HepG2 (cell line): ENCODE data around the gene NEK11. TPM values are rescaled to one million over a fixed set of nuclear protein-coding genes. Genes with fewer than 3 reads are reported as not detected.

Experiments used
- ATAC-seq: fragments of 200-7000 bp; cut with Tn5 transposase; 3 replicates; pipeline ENCODE4 v1.9.1; 2020; ENCODE audit warnings: mild to moderate bottlenecking, moderate library complexity
- BruUV-seq: library from RNA; stranded (reverse); fragments of 400-500 nt; replicated peaks from 2 replicates; lab custom pipeline; 2021; lab: Mats Ljungman, UMichigan
- CTCF ChIA-PET: fragments of 300-600 bp; formaldehyde crosslinking; extraction: SDS; loops from one replicate; lab custom pipeline; 2021; ENCODE audit warnings: low total read pairs, inconsistent platforms, low intra/inter-chr PET ratio; lab: Yijun Ruan, JAX
- POLR2A ChIA-PET: fragments of 350-600 bp; sonication (Branson Sonifier 250); formaldehyde crosslinking; loops from one replicate; lab custom pipeline; 2020; ENCODE audit warnings: antibody characterized with exemption, inconsistent platforms; lab: Yijun Ruan, JAX
- DNase-seq: peaks from one replicate; pipeline ENCODE4 v3.0.0-alpha.2; 2015; ENCODE audit warnings: low spot score
- FAIRE-seq: peaks from 3 replicates; lab custom pipeline; 2011; peaks lifted over from hg19 to GRCh38; lab: Jason Lieb, UNC
- H2AFZ ChIP-seq: one replicate; pipeline ENCODE4 v1.6.1; 2011; ENCODE audit warnings: low read length, inconsistent platforms
- H3K27ac ChIP-seq: fragments of 300-600 bp; 3 replicates; pipeline ENCODE4 v1.8.0; 2011; ENCODE audit warnings: mixed run types, mild to moderate bottlenecking, mixed read lengths, low read length, inconsistent platforms; ENCODE audit not compliant: insufficient read depth; ENCODE audit errors: extremely low read length
- H3K27me3 ChIP-seq, 2 experiments: fragments of 200-600 bp in 1 of 2; 2 replicates in 1 of 2; 3 replicates in 1 of 2; pipeline versions ENCODE4 v1.6.0 to v1.8.0; 2011; ENCODE audit warnings: low read length in 2 of 2, mild to moderate bottlenecking in 2 of 2, moderate library complexity in 2 of 2, inconsistent platforms in 1 of 2; ENCODE audit not compliant: insufficient read depth in 2 of 2, control insufficient read depth in 1 of 2
- H3K36me3 ChIP-seq, 2 experiments: fragments of 200-600 bp in 1 of 2; replicated peaks in 1 of 2; 2 replicates in 1 of 2; 3 replicates in 1 of 2; pipeline versions ENCODE4 v1.5.1 to v1.8.0; 2011; ENCODE audit warnings: low read length in 2 of 2, inconsistent platforms in 1 of 2; ENCODE audit not compliant: insufficient read depth in 2 of 2, control insufficient read depth in 1 of 2
- H3K4me1 ChIP-seq: 2 replicates; pipeline ENCODE4 v1.5.1; 2012; ENCODE audit warnings: low read length, inconsistent platforms; ENCODE audit not compliant: insufficient read depth
- H3K4me2 ChIP-seq: 2 replicates; pipeline ENCODE4 v1.6.0; 2011; ENCODE audit warnings: low read depth, low read length, inconsistent platforms
- H3K4me3 ChIP-seq, 3 experiments: fragments of 200-600 bp in 1 of 3; sonication (generic), shearing (Covaris generic) in 1 of 3; replicated peaks in 1 of 3; 2 replicates each; pipeline ENCODE4 v1.5.1; 2011 to 2016; ENCODE audit warnings: low read length in 3 of 3, inconsistent platforms in 2 of 3, low read depth in 2 of 3, mild to moderate bottlenecking in 2 of 3, control low read depth in 1 of 3, mixed read lengths in 1 of 3; ENCODE audit not compliant: insufficient read depth in 1 of 3
- H3K79me2 ChIP-seq: one replicate; pipeline ENCODE4 v1.6.1; 2011; ENCODE audit warnings: low read length, inconsistent platforms; ENCODE audit not compliant: insufficient read depth
- H3K9ac ChIP-seq: 2 replicates; pipeline ENCODE4 v1.6.0; 2011; ENCODE audit warnings: mild to moderate bottlenecking, low read depth, low read length, inconsistent platforms; ENCODE audit not compliant: insufficient read depth
- H3K9me3 ChIP-seq: 2 replicates; pipeline ENCODE4 v1.5.1; 2012; ENCODE audit warnings: mild to moderate bottlenecking, low read length
- H4K20me1 ChIP-seq: 2 replicates; pipeline ENCODE4 v1.6.0; 2011; ENCODE audit warnings: inconsistent platforms, mild to moderate bottlenecking, low read length, moderate library complexity; ENCODE audit not compliant: insufficient read depth
- ATAD3A ChIP-seq: sonication (generic); formaldehyde crosslinking; IDR thresholded peaks from 2 replicates; pipeline ENCODE4 v1.4.0; 2020; ENCODE audit warnings: missing genetic modification reagents
- CCDC6 ChIP-seq: sonication (generic); formaldehyde crosslinking; IDR thresholded peaks from 2 replicates; pipeline ENCODE4 v1.8.1; 2022; ENCODE audit warnings: mild to moderate bottlenecking, missing genetic modification reagents, moderate library complexity
- CERS6 ChIP-seq: sonication (generic); formaldehyde crosslinking; IDR thresholded peaks from 2 replicates; pipeline ENCODE4 v1.5.0; 2020; ENCODE audit warnings: missing genetic modification reagents
- EED ChIP-seq: sonication (generic); formaldehyde crosslinking; IDR thresholded peaks from 2 replicates; pipeline ENCODE4 v1.5.0; 2020; ENCODE audit warnings: mild to moderate bottlenecking, missing genetic modification reagents
- FOXK2 ChIP-seq: fragments of 450-650 bp; IDR thresholded peaks from 2 replicates; pipeline ENCODE4 v1.6.1; 2016
- HMG20A ChIP-seq: IDR thresholded peaks from 2 replicates; pipeline ENCODE4 v1.6.1; 2016; ENCODE audit warnings: borderline replicate concordance
- MNT ChIP-seq: fragments of 450-650 bp; IDR thresholded peaks from 2 replicates; pipeline ENCODE4 v1.6.1; 2016
- REPIN1 ChIP-seq: sonication (generic); formaldehyde crosslinking; IDR thresholded peaks from 2 replicates; pipeline ENCODE4 v1.8.0; 2022; ENCODE audit warnings: missing genetic modification reagents, low read depth, mild to moderate bottlenecking, borderline replicate concordance
- ZFP1 ChIP-seq: IDR thresholded peaks from 2 replicates; pipeline ENCODE4 v1.6.1; 2016
- ZNF180 ChIP-seq: sonication (generic); formaldehyde crosslinking; IDR thresholded peaks from 2 replicates; pipeline ENCODE4 v1.4.0; 2020; ENCODE audit warnings: low read depth, missing genetic modification reagents, borderline replicate concordance
- ZNF263 ChIP-seq: sonication (generic); formaldehyde crosslinking; IDR thresholded peaks from 2 replicates; pipeline ENCODE4 v1.4.0; 2020; ENCODE audit warnings: missing genetic modification reagents
- ZNF382 ChIP-seq: sonication (generic); formaldehyde crosslinking; IDR thresholded peaks from 2 replicates; pipeline ENCODE4 v1.5.0; 2020; ENCODE audit warnings: missing genetic modification reagents, mild to moderate bottlenecking, borderline replicate concordance
- ZNF737 ChIP-seq: sonication (generic); formaldehyde crosslinking; IDR thresholded peaks from 2 replicates; pipeline ENCODE4 v1.5.0; 2020; ENCODE audit warnings: missing genetic modification reagents, mild to moderate bottlenecking, borderline replicate concordance
- ZSCAN21 ChIP-seq: sonication (generic); formaldehyde crosslinking; IDR thresholded peaks from 2 replicates; pipeline ENCODE4 v1.8.0; 2022; ENCODE audit warnings: mild to moderate bottlenecking, missing genetic modification reagents, moderate library complexity, borderline replicate concordance
- WGBS: methylation state at CpG from one replicate; pipeline ENCODE4 v1.1.6; 2017; ENCODE audit warnings: low lambda C conversion rate; 5-methylcytosine and 5-hydroxymethylcytosine counted together
- in situ Hi-C: cut with HindIII; loops from 2 replicates; pipeline ENCODE4 v1.10.0; 2017; ENCODE audit warnings: low pct_unique_long_range_greater_than_20kb; ENCODE audit not compliant: extremely low pct_ligation_motif_present
- intact Hi-C: fragments of 100-400 bp; cut with micrococcal nuclease; formaldehyde crosslinking; loops from one replicate; pipeline ENCODE4 v1.10.0; 2022; ENCODE audit not compliant: unreplicated experiment
- polyA plus RNA-seq, 8 experiments: library from polyadenylated mRNA; depleted of rRNA in 3 of 8; stranded (reverse) in 7 of 8; unstranded in 1 of 8; fragments of >200 nt; fragmentation: Illumina TruSeq in 4 of 8; extraction: Trizol in 4 of 8; gene quantifications; 2 replicates each; pipeline versions ENCODE4 v1.2.1 to v1.2.3, GENCODE V29; 2011 to 2016; ENCODE audit warnings: low read depth in 4 of 8, missing spikeins in 1 of 8, mixed read lengths in 1 of 8; ENCODE audit not compliant: insufficient read depth in 1 of 8
- total RNA-seq, 5 experiments: library from RNA; depleted of rRNA; stranded (reverse); fragments of >200 nt; fragmentation: Illumina TruSeq; extraction: Trizol; gene quantifications; 2 replicates each; pipeline ENCODE4 v1.2.3, GENCODE V29; 2016; ENCODE audit warnings: low read depth in 1 of 5
- TF ChIP-seq, protein P1 (sequence below): sonication (generic); formaldehyde crosslinking; IDR thresholded peaks from 2 replicates; pipeline ENCODE4 v1.8.1; 2022; ENCODE audit warnings: mild to moderate bottlenecking, missing genetic modification reagents
- TF ChIP-seq, protein P2 (sequence below): sonication (generic); formaldehyde crosslinking; IDR thresholded peaks from 2 replicates; pipeline ENCODE4 v1.4.0; 2020; ENCODE audit warnings: mild to moderate bottlenecking, missing genetic modification reagents
- TF ChIP-seq, protein P3 (sequence below): sonication (generic); formaldehyde crosslinking; IDR thresholded peaks from 2 replicates; pipeline ENCODE4 v1.9.0; 2022; ENCODE audit warnings: missing genetic modification reagents, mild to moderate bottlenecking, borderline replicate concordance

The NEK11 gene
- total and polyA plus RNA-seq, 2 of the 13 experiments (the other 11 are each of a cell fraction or from before 2014, with no cell fraction given), result 0.95 to 2.2 TPM

DNA sequence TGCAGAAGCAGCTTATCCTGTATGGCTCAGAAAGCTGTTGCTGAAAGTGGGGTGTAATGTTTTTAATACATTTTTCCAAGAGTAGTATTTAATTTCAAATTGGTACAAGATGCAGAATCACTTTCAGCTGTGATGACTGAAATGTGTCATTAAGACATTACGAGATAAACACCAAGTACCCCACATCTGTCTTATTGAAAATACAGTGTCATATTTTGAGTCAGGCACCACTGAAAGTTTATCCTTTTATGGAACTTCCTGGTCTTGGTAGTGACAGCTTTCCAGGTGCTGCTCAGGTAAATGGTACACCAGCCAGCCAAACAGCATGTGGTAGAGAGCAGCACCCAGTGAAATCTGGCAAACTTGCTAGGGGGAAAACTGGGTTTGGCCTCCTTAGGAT, 17.0 kb upstream of the NEK11 start:
- FAIRE-seq (no peak), ATAC-seq (no peak), DNase-seq (no peak)
- no TSS peak for BruUV-seq
- in situ Hi-C loops, result no loop called here
- Histone ChIP-seq H4K20me1 (no peaks in the 10 kb centered on the region), H3K36me3 (peaks cover 0 to 3% of the 10 kb centered on the region in 2 experiments; a peak in 1 of 5 replicates), H3K4me3 (no peak overlapping the region), H2AFZ (no peak overlapping the region), H3K79me2 (no peaks in the 10 kb centered on the region), H3K9ac (no peak overlapping the region), H3K4me2 (no peak overlapping the region), H3K27ac (no peak overlapping the region), H3K27me3 (no peaks in the 10 kb centered on the region), H3K4me1 (no peaks in the 10 kb centered on the region), H3K9me3 (no peaks in the 10 kb centered on the region)
- WGBS, result 100% methylated on average over 1 of the region's 1 CpG
- ChIA-PET POLR2A (no interaction called here), CTCF (no interaction called here)
- intact Hi-C loops, result no loop called here
- TF ChIP-seq ZSCAN21, result no peak
- TF ChIP-seq, protein P1, sequence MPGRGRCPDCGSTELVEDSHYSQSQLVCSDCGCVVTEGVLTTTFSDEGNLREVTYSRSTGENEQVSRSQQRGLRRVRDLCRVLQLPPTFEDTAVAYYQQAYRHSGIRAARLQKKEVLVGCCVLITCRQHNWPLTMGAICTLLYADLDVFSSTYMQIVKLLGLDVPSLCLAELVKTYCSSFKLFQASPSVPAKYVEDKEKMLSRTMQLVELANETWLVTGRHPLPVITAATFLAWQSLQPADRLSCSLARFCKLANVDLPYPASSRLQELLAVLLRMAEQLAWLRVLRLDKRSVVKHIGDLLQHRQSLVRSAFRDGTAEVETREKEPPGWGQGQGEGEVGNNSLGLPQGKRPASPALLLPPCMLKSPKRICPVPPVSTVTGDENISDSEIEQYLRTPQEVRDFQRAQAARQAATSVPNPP (CRISPR knock-in tag), result no peak
- no peak for TF ChIP-seq ZFP1 (CRISPR knock-in tag)
- no peak for TF ChIP-seq ZNF382 (CRISPR knock-in tag)
- TF ChIP-seq CERS6 (CRISPR knock-in tag), result no peak
- TF ChIP-seq, protein P2, sequence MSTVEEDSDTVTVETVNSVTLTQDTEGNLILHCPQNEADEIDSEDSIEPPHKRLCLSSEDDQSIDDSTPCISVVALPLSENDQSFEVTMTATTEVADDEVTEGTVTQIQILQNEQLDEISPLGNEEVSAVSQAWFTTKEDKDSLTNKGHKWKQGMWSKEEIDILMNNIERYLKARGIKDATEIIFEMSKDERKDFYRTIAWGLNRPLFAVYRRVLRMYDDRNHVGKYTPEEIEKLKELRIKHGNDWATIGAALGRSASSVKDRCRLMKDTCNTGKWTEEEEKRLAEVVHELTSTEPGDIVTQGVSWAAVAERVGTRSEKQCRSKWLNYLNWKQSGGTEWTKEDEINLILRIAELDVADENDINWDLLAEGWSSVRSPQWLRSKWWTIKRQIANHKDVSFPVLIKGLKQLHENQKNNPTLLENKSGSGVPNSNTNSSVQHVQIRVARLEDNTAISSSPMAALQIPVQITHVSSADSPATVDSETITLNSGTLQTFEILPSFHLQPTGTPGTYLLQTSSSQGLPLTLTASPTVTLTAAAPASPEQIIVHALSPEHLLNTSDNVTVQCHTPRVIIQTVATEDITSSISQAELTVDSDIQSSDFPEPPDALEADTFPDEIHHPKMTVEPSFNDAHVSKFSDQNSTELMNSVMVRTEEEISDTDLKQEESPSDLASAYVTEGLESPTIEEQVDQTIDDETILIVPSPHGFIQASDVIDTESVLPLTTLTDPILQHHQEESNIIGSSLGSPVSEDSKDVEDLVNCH (CRISPR knock-in tag), result no peak
- TF ChIP-seq EED, result no peak
- TF ChIP-seq HMG20A (CRISPR knock-in tag), result no peak
- TF ChIP-seq ZNF737 (CRISPR knock-in tag), result no peak
- TF ChIP-seq FOXK2, result no peak
- TF ChIP-seq, protein P3, sequence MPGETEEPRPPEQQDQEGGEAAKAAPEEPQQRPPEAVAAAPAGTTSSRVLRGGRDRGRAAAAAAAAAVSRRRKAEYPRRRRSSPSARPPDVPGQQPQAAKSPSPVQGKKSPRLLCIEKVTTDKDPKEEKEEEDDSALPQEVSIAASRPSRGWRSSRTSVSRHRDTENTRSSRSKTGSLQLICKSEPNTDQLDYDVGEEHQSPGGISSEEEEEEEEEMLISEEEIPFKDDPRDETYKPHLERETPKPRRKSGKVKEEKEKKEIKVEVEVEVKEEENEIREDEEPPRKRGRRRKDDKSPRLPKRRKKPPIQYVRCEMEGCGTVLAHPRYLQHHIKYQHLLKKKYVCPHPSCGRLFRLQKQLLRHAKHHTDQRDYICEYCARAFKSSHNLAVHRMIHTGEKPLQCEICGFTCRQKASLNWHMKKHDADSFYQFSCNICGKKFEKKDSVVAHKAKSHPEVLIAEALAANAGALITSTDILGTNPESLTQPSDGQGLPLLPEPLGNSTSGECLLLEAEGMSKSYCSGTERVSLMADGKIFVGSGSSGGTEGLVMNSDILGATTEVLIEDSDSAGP (CRISPR knock-in tag), result no peak
- no peak for TF ChIP-seq ZNF180 (CRISPR knock-in tag)
- TF ChIP-seq REPIN1, result no peak
- no peak for TF ChIP-seq MNT
- TF ChIP-seq ZNF263 (CRISPR knock-in tag), result no peak
- TF ChIP-seq CCDC6, result no peak
- TF ChIP-seq ATAD3A, result no peak
